Naive thymus-derived CD8-positive, alpha-beta T cell (primary cell): ENCODE data around the gene ESYT2. TPM values are rescaled to one million over a fixed set of nuclear protein-coding genes. Genes with fewer than 3 reads are reported as not detected.
"Not testable (repeated sequence)": the region's sequence is repeated elsewhere in the genome, so short reads cannot be mapped to it uniquely, and the experiment has no call there.

Experiments
- ATAC-seq, 2 donors: fragments of 150-1000 bp; cut with Tn5 transposase in 1 of 2; sonication (Bioruptor Pico), chemical (Tn5 transposase) in 1 of 2; 1 replicate in 1 of 2; 2 replicates in 1 of 2; pipeline ENCODE4 v1.10.0; 2021; ENCODE audit warnings: mild to moderate bottlenecking in 2 of 2, moderate library complexity in 2 of 2
- POLR2A ChIA-PET: fragments of 350-600 bp; sonication (Branson Sonifier 250); formaldehyde crosslinking; loops from one replicate; lab custom pipeline; 2021; ENCODE audit warnings: antibody characterized with exemption; lab: Charles Lee
- DNase-seq, 10 donors: peaks; one replicate each; pipeline versions ENCODE4 v3.0.0 to v3.0.0-alpha.2; 2020 to 2022
- H3K27ac Mint-ChIP-seq, 10 donors: one replicate each; pipeline ENCODE4 v1.8.0; 2020 to 2022; ENCODE audit warnings: mild to moderate bottlenecking in 10 of 10, mixed read lengths in 10 of 10, moderate library complexity in 4 of 10, inconsistent platforms in 1 of 10
- H3K27me3 Mint-ChIP-seq, 5 donors: one replicate each; pipeline ENCODE4 v1.8.0; 2021 to 2022; ENCODE audit warnings: mixed read lengths in 5 of 5
- H3K36me3 Mint-ChIP-seq, 3 donors: one replicate each; pipeline ENCODE4 v1.8.0; 2020 to 2022; ENCODE audit warnings: mixed read lengths in 3 of 3, mild to moderate bottlenecking in 2 of 3, inconsistent platforms in 1 of 3
- H3K4me1 Mint-ChIP-seq, 4 donors: one replicate each; pipeline ENCODE4 v1.8.0; 2021 to 2022; ENCODE audit warnings: mixed read lengths in 4 of 4
- H3K4me3 Mint-ChIP-seq, 10 donors: one replicate each; pipeline ENCODE4 v1.8.0; 2020 to 2022; ENCODE audit warnings: mild to moderate bottlenecking in 10 of 10, mixed read lengths in 10 of 10, moderate library complexity in 6 of 10, inconsistent platforms in 1 of 10
- H3K9me3 Mint-ChIP-seq, 9 donors: one replicate each; pipeline ENCODE4 v1.8.0; 2020 to 2022; ENCODE audit warnings: mixed read lengths in 9 of 9, mild to moderate bottlenecking in 3 of 9, inconsistent platforms in 1 of 9, moderate library complexity in 1 of 9
- polyA plus RNA-seq, 3 donors: library from polyadenylated mRNA; unstranded; fragments of 300-500 nt; fragmentation: Illumina TruSeq; gene quantifications; one replicate each; pipeline ENCODE4 v1.2.3, GENCODE V29; 2021
- total RNA-seq, 8 experiments: library from RNA in 2 of 8; stranded (reverse) in 2 of 8; gene quantifications; one replicate each; pipeline ENCODE4 v1.2.3 and lab custom pipeline; 2021 to 2026

ESYT2 gene
- total and polyA plus RNA-seq, 5 experiments from 2014 or later = 58.6 to 105 (median 93.3) TPM

DNA sequence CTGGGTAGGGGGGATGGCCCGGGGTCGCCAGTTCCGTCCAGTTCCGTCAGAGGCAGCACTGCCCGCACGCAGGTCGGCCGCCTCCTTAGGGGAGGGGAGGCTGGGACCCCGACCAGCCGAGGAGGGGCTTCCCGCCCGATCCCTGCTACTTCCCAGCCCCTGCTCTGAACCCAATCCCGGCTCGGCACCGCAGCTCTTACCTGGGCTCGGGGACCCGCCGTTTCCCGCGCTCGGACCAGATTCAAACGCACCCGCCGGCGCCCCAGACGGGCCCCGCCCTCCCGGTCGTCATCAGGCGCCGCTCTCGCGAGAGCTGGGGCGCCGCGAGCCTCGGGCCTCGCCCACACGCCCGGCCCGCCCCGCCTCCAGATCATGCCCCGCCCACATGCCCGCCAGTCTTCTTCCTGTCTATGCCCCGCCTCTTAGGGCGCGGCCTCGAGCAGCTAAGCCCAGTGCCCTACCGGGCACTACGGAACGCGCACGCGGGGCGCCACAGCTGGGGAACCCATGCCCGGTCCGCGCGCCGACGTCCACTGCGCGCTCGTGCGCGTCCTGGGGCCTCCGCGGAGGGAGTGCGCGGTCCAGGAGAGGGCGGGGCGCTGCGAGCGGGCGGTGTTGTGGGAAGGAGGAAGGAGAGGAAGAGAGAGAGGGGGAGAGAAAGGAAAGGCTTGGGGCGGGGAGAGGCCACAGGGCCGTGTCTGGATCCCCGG lies 124.6 kb downstream of the ESYT2 start, which contains the start of gene NCAPG2:
Gene NCAPG2, minus strand, starts transcription at position 281 of the 710 bp plus-strand sequence. CDS start 2,905 bp downstream, outside the sequence.
- peak within 1 kb of the TSS; percentile 43 to 96 (median 82) for H3K27ac Mint-ChIP-seq
- peaks cover 12 to 21% (median 17%) of the 10 kb centered on the region in 4 donors for H3K4me1 Mint-ChIP-seq
- no peaks in the 10 kb centered on the region for H3K9me3 Mint-ChIP-seq
- peak within 1 kb of the TSS; percentile 78 to 98 (median 88) for H3K4me3 Mint-ChIP-seq
- no peaks in the 10 kb centered on the region for H3K27me3 Mint-ChIP-seq
- peak; percentile 90 to 99 (median 97) for DNase-seq
- ATAC-seq = peak; percentile 96 to 97
- H3K36me3 Mint-ChIP-seq = peaks cover 0 to 3% (median 0%) of the 10 kb centered on the region in 3 donors
- POLR2A ChIA-PET = interaction anchor here (0.7 to 2.3 kb wide), 9 partner anchors 52 to 272 kb away, joined by 3 to 18 read pairs (median 4); partner anchors contain the start of genes DYNC2I1 and ESYT2

GRCh38 chr7:158703679-158704523 lies 125.4 kb downstream of the ESYT2 start:
- ATAC-seq, H3K9me3 Mint-ChIP-seq, H3K27me3 Mint-ChIP-seq, H3K36me3 Mint-ChIP-seq, DNase-seq: not testable (repeated sequence)
- Mint-ChIP-seq H3K27ac (peak overlapping the region in 8 of 10 donors; percentile 12 to 90 (median 69)), H3K4me3 (peak overlapping the region; percentile 62 to 98 (median 88)), H3K4me1 (peaks cover 12 to 21% (median 17%) of the 10 kb centered on the region in 4 donors)
- POLR2A ChIA-PET = interaction anchor here (0.9 to 2.3 kb wide), 8 partner anchors 79 to 273 kb away, joined by 3 to 18 read pairs (median 4); partner anchors contain the start of genes DYNC2I1 and ESYT2

- Mint-ChIP-seq H3K27me3 (no peaks in the 10 kb centered on the region), H3K9me3 (no peaks in the 10 kb centered on the region), H3K4me1 (peaks cover 12 to 21% (median 17%) of the 10 kb centered on the region in 4 donors), H3K27ac (peak overlapping the region in 2 of 10 donors; percentile 8 to 74), H3K36me3 (peaks cover 0 to 3% (median 0%) of the 10 kb centered on the region in 3 donors), H3K4me3 (peak overlapping the region in 7 of 10 donors; percentile 12 to 73 (median 59))
- DNase-seq = no peak
- no peak for ATAC-seq
- POLR2A ChIA-PET = no interaction called here
Measured at GRCh38 chr7:158702944-158703343, 126.4 kb downstream of the ESYT2 start.

- POLR2A ChIA-PET = no interaction called here
- no peak for DNase-seq
- Mint-ChIP-seq H3K27me3 (no peaks in the 10 kb centered on the region), H3K9me3 (no peaks in the 10 kb centered on the region), H3K27ac (no peak overlapping the region), H3K4me3 (no peak overlapping the region), H3K36me3 (peaks cover 0 to 3% (median 0%) of the 10 kb centered on the region in 3 donors), H3K4me1 (peaks cover 12 to 21% (median 16%) of the 10 kb centered on the region in 4 donors)
- ATAC-seq = no peak
Measured at GRCh38 chr7:158702196-158702595, 127.1 kb downstream of the ESYT2 start.

- H3K27me3 Mint-ChIP-seq = no peaks in the 10 kb centered on the region
- no peak for ATAC-seq
- no peak for DNase-seq
- no peak overlapping the region for H3K4me3 Mint-ChIP-seq
- POLR2A ChIA-PET = no interaction called here
- H3K36me3 Mint-ChIP-seq = peaks cover 0 to 3% (median 0%) of the 10 kb centered on the region in 3 donors
- no peaks in the 10 kb centered on the region for H3K9me3 Mint-ChIP-seq
- H3K4me1 Mint-ChIP-seq = peaks cover 7 to 16% (median 15%) of the 10 kb centered on the region in 4 donors
- H3K27ac Mint-ChIP-seq = no peak overlapping the region
Measured at GRCh38 chr7:158700008-158700407, 129.3 kb downstream of the ESYT2 start.

DNA sequence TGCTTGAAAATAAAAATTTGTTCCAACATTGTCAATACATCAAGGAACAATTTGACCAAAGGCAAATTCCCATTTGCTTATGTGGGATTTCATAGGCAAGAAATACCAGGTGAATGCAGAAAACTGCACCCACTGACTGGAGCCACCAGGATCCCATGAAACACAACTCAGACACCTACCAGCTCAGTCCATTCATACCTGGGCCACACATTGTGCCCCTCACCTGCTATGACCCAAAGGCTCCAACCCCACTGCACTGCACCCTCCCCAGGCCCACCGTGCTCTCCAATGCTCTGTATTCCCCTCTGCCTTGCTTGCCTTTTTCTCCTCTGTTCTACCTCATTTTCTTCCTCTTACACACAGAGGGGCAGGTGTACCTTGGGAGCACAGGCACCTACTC lies 130.0 kb downstream of the ESYT2 start:
- no peak overlapping the region for H3K4me3 Mint-ChIP-seq

GRCh38 chr7:158698657-158699195 lies 130.6 kb downstream of the ESYT2 start:
- Mint-ChIP-seq H3K27me3 (no peaks in the 10 kb centered on the region), H3K4me3 (no peak overlapping the region), H3K4me1 (peaks cover 9 to 16% (median 12%) of the 10 kb centered on the region in 4 donors), H3K27ac (peak overlapping the region in 1 of 10 donors; percentile 3), H3K36me3 (peaks cover 0 to 3% (median 0%) of the 10 kb centered on the region in 3 donors), H3K9me3 (no peaks in the 10 kb centered on the region)
- ATAC-seq = no peak
- POLR2A ChIA-PET = no interaction called here
- no peak for DNase-seq

More for the DNA sequence above, 130.0 kb downstream of the ESYT2 start:
- Mint-ChIP-seq H3K4me1 (peaks cover 9 to 16% (median 12%) of the 10 kb centered on the region in 4 donors), H3K9me3 (no peaks in the 10 kb centered on the region), H3K27me3 (no peaks in the 10 kb centered on the region), H3K27ac (no peak overlapping the region), H3K36me3 (peaks cover 0 to 3% (median 0%) of the 10 kb centered on the region in 3 donors)
- POLR2A ChIA-PET = no interaction called here
- DNase-seq (no peak), ATAC-seq (no peak)

DNA sequence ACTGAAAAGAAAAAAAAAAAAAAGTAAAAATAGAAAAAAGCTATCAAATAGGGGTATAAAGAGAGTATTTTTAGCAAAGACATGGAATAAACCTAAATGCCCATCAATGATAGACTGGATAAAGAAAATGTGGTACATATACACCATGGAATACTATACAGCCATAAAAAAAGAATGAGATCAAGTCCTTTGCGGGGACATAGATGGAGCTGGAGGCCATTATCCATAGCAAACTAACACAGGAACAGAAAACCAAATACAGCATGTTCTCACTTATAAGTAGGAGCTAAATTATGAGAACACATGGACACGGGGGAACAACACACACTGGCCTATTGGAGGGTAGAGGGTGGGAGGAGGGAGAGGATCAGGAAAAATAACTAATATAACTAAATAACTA lies 131.7 kb downstream of the ESYT2 start:
- H3K27ac Mint-ChIP-seq, DNase-seq, ATAC-seq, H3K27me3 Mint-ChIP-seq, H3K4me3 Mint-ChIP-seq, POLR2A ChIA-PET, H3K36me3 Mint-ChIP-seq, H3K9me3 Mint-ChIP-seq: not testable (repeated sequence)
- H3K4me1 Mint-ChIP-seq = peaks cover 9 to 12% (median 11%) of the 10 kb centered on the region in 4 donors

DNA sequence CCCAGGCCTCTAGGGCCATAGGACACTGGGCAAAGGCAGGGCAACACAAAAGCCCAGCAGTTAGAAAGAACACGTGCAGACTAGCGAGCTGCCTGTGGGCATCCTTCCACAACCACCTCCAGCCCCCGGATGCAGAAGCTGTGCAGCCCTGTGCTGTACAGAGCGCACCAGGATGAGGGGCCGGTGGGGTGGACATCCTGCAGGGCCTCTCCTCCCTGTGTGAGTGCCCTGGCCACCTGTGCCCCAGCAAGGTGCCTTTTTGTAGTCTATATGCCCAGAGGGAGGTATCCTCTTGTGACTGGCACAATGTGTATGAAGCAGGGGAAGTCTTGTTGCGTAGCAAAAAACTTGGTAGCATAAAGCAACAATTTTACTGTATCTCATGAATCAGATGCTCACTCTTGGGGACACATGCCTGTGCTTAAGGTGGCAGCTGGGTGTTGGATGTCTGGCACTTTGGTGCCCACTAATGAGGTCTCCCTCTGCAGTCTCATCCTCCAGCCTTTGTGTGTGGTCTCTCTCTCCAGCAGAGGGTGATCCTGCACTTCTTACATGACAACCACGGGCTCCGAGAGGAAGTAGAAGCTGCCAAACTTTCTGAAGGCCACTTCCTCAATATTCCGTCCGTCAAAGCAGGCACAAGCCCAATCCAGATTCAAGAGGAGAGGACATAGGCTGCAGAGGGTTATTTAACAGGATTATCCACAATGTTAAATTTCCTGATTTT lies 133.4 kb downstream of the ESYT2 start:
- ATAC-seq = peak; percentile 98 to 99
- H3K9me3 Mint-ChIP-seq = no peaks in the 10 kb centered on the region
- H3K27ac Mint-ChIP-seq = peak overlapping the region in 7 of 10 donors; percentile 33 to 78 (median 71)
- H3K36me3 Mint-ChIP-seq = peaks cover 0 to 5% (median 0%) of the 10 kb centered on the region in 3 donors
- DNase-seq = peak in 9 of 10 donors; percentile 34 to 78 (median 51)
- H3K27me3 Mint-ChIP-seq = no peaks in the 10 kb centered on the region
- POLR2A ChIA-PET = interaction anchor here (1.9 kb wide), 1 partner anchor 281 kb away, joined by 10 read pairs; no protein-coding TSS in a partner anchor
- H3K4me3 Mint-ChIP-seq = peak overlapping the region in 8 of 10 donors; percentile 28 to 62 (median 52)
- peaks cover 6 to 12% (median 11%) of the 10 kb centered on the region in 4 donors for H3K4me1 Mint-ChIP-seq

DNA sequence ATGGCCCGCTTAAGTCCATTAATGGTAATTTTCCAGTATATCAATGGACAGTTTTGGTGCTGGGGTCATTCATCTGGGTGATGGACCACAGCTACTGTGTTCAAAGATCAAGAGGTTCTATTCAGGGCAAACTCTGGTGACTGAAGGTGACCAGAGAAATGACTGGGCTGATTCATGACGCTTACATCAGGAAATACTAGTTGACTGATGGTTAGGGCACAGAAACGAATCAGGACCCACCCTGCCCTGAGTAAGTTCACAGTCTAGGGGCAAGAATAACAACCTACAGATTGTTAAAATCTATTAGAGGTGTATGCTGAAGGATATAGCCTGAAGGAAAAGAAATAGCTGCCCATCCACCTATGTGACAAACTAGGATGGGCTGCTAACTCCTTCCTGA lies 134.3 kb downstream of the ESYT2 start:
- ATAC-seq = no peak
- POLR2A ChIA-PET = interaction anchor here (1.9 kb wide), 1 partner anchor 282 kb away, joined by 10 read pairs; no protein-coding TSS in a partner anchor
- H3K4me1 Mint-ChIP-seq = peaks cover 6 to 12% (median 11%) of the 10 kb centered on the region in 4 donors

DNA sequence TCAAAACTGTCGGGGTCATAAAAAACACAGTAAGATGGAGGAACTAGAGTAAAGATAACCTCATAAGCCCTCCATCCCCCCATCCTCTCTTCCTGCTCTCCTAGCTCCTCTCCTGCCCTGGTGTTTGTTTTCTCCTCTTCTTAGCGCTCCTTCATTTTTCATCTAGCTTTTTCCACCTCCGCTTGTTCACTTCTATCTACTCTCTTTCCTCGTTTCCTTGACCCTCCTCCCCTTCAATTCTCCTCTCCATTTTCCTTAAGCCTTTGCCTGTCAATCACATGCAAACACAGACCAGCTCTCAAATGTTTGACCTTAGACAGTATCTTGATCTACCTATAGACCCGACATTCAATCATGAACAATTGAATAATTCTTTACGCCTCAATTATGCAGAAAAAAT lies 134.7 kb downstream of the ESYT2 start:
- DNase-seq (no peak), ATAC-seq (no peak)
- Mint-ChIP-seq H3K9me3 (no peaks in the 10 kb centered on the region), H3K27ac (peak overlapping the region in 1 of 10 donors; percentile 3), H3K4me3 (no peak overlapping the region), H3K36me3 (peaks cover 0 to 6% (median 0%) of the 10 kb centered on the region in 3 donors), H3K27me3 (no peaks in the 10 kb centered on the region), H3K4me1 (peaks cover 6 to 12% (median 11%) of the 10 kb centered on the region in 4 donors)
- POLR2A ChIA-PET = no interaction called here

More for the DNA sequence above, 134.3 kb downstream of the ESYT2 start:
- Mint-ChIP-seq H3K36me3 (peaks cover 0 to 6% (median 0%) of the 10 kb centered on the region in 3 donors), H3K27ac (peak overlapping the region in 3 of 10 donors; percentile 3 to 37 (median 22)), H3K27me3 (no peaks in the 10 kb centered on the region), H3K4me3 (no peak overlapping the region), H3K9me3 (no peaks in the 10 kb centered on the region)
- DNase-seq = no peak
